HEK293 (cell line): ENCODE results near the gene GATA1.
A peak's percentile ranks its signal among the peaks of the same experiment; 100 is the strongest.

Experiments
- CTCF ChIA-PET: fragments of 350-600 bp; formaldehyde crosslinking; extraction: SDS; loops from one replicate; lab custom pipeline; 2021; ENCODE audit warnings: antibody characterized with exemption; lab: Yijun Ruan, JAX
- POLR2A ChIA-PET: fragments of 300-600 bp; formaldehyde crosslinking; extraction: SDS; loops from one replicate; lab custom pipeline; 2020; ENCODE audit warnings: antibody characterized with exemption, inconsistent platforms; lab: Yijun Ruan, JAX
- H3K27ac ChIP-seq: fragments of 200-500 bp; sonication (Bioruptor generic); 2 replicates; pipeline ENCODE4 v1.5.1; 2014; ENCODE audit warnings: low read depth, low read length, control low read depth, inconsistent platforms; ENCODE audit errors: extremely low read depth
- H3K36me3 ChIP-seq, 2 experiments: fragments of 200-500 bp in 1 of 2; sonication (Bioruptor generic) in 1 of 2; 1 replicate in 1 of 2; 2 replicates in 1 of 2; pipeline ENCODE4 v1.5.1; 2014 to 2017; ENCODE audit warnings: inconsistent platforms in 2 of 2, low read length in 2 of 2; ENCODE audit not compliant: control insufficient read depth in 2 of 2, insufficient read depth in 1 of 2
- H3K4me1 ChIP-seq: fragments of 200-500 bp; sonication (Bioruptor generic); 2 replicates; pipeline ENCODE4 v1.5.1; 2014; ENCODE audit warnings: mild to moderate bottlenecking, low read length, inconsistent platforms; ENCODE audit not compliant: control insufficient read depth, insufficient read depth
- H3K4me3 ChIP-seq: 2 replicates; pipeline ENCODE4 v1.5.1; 2011; ENCODE audit warnings: low read depth, mild to moderate bottlenecking, control low read depth, low read length, moderate library complexity
- H3K9me3 ChIP-seq: fragments of 200-500 bp; sonication (Bioruptor generic); 2 replicates; pipeline ENCODE4 v1.5.1; 2014; ENCODE audit warnings: low read depth, low read length, inconsistent platforms; ENCODE audit not compliant: control insufficient read depth, insufficient read depth
- CTCF ChIP-seq: fragments of 450-650 bp; formaldehyde crosslinking; IDR thresholded peaks from 2 replicates; pipeline ENCODE4 v1.5.1; 2016; ENCODE audit warnings: missing biosample characterization, missing genetic modification characterization
- GLI2 ChIP-seq: fragments of 450-650 bp; formaldehyde crosslinking; IDR thresholded peaks from 2 replicates; pipeline ENCODE4; 2017; ENCODE audit warnings: missing biosample characterization, missing genetic modification characterization, low read depth, borderline replicate concordance
- KLF10 ChIP-seq: fragments of 450-650 bp; IDR thresholded peaks from 2 replicates; pipeline ENCODE4 v1.5.1; 2018; ENCODE audit warnings: missing biosample characterization, mild to moderate bottlenecking, missing genetic modification characterization
- SCRT2 ChIP-seq: fragments of 450-650 bp; formaldehyde crosslinking; IDR thresholded peaks from 2 replicates; pipeline ENCODE4 v1.5.1; 2016; ENCODE audit warnings: missing biosample characterization, missing genetic modification characterization
- SETDB1 ChIP-seq: IDR thresholded peaks from one replicate; pipeline ENCODE4 v1.6.1; 2017; ENCODE audit warnings: mild to moderate bottlenecking, low read length, moderate library complexity, mixed read lengths; ENCODE audit not compliant: insufficient read length
- ZBTB10 ChIP-seq: fragments of 450-650 bp; formaldehyde crosslinking; IDR thresholded peaks from 2 replicates; pipeline ENCODE4 v1.5.1; 2016; ENCODE audit warnings: missing biosample characterization, missing genetic modification characterization
- ZBTB8A ChIP-seq: fragments of 450-650 bp; formaldehyde crosslinking; IDR thresholded peaks from 2 replicates; pipeline ENCODE4 v1.5.1; 2016; ENCODE audit warnings: missing biosample characterization, missing genetic modification characterization
- ZNF140 ChIP-seq: fragments of 450-650 bp; formaldehyde crosslinking; IDR thresholded peaks from 2 replicates; pipeline ENCODE4 v1.5.1; 2016; ENCODE audit warnings: missing biosample characterization, missing genetic modification characterization
- ZNF169 ChIP-seq: fragments of 450-650 bp; formaldehyde crosslinking; IDR thresholded peaks from 2 replicates; pipeline ENCODE4 v1.5.1; 2016; ENCODE audit warnings: missing biosample characterization, missing genetic modification characterization
- ZNF221 ChIP-seq: fragments of 450-650 bp; formaldehyde crosslinking; IDR thresholded peaks from 2 replicates; pipeline ENCODE4 v1.5.1; 2017; ENCODE audit warnings: missing biosample characterization, missing genetic modification characterization, borderline replicate concordance
- ZNF324 ChIP-seq: fragments of 450-650 bp; formaldehyde crosslinking; IDR thresholded peaks from 2 replicates; pipeline ENCODE4 v1.5.1; 2016; ENCODE audit warnings: missing biosample characterization, missing genetic modification characterization
- ZNF354C ChIP-seq: fragments of 450-650 bp; formaldehyde crosslinking; IDR thresholded peaks from 2 replicates; pipeline ENCODE4 v1.5.1; 2016; ENCODE audit warnings: missing biosample characterization, missing genetic modification characterization, low read depth, borderline replicate concordance
- ZNF366 ChIP-seq: fragments of 450-650 bp; formaldehyde crosslinking; conservative IDR thresholded peaks from 2 replicates; pipeline ENCODE4 v1.5.1; 2016; ENCODE audit warnings: missing biosample characterization, missing genetic modification characterization
- ZNF521 ChIP-seq: fragments of 450-650 bp; formaldehyde crosslinking; IDR thresholded peaks from 2 replicates; pipeline ENCODE4 v1.5.1; 2017; ENCODE audit warnings: missing biosample characterization, mild to moderate bottlenecking, missing genetic modification characterization
- ZNF555 ChIP-seq: fragments of 450-650 bp; formaldehyde crosslinking; conservative IDR thresholded peaks from 2 replicates; pipeline ENCODE4 v1.5.1; 2017; ENCODE audit warnings: missing biosample characterization, mild to moderate bottlenecking, missing genetic modification characterization, inconsistent platforms
- ZNF585B ChIP-seq: fragments of 450-650 bp; formaldehyde crosslinking; IDR thresholded peaks from 2 replicates; pipeline ENCODE4 v1.5.1; 2016; ENCODE audit warnings: missing biosample characterization, missing genetic modification characterization
- ZNF596 ChIP-seq: fragments of 450-650 bp; IDR thresholded peaks from 2 replicates; pipeline ENCODE4 v1.5.0; 2018; ENCODE audit warnings: missing biosample characterization, mild to moderate bottlenecking, missing genetic modification characterization, moderate library complexity
- ZNF660 ChIP-seq: fragments of 450-650 bp; IDR thresholded peaks from 2 replicates; pipeline ENCODE4 v1.5.1; 2018; ENCODE audit warnings: missing biosample characterization, mild to moderate bottlenecking, missing genetic modification characterization
- ZNF707 ChIP-seq: fragments of 450-650 bp; formaldehyde crosslinking; IDR thresholded peaks from 2 replicates; pipeline ENCODE4 v1.5.1; 2016; ENCODE audit warnings: missing biosample characterization, missing genetic modification characterization
- ZSCAN4 ChIP-seq: fragments of 450-650 bp; formaldehyde crosslinking; IDR thresholded peaks from 2 replicates; pipeline ENCODE4 v1.5.1; 2017; ENCODE audit warnings: missing biosample characterization, missing genetic modification characterization
- ZXDB ChIP-seq: fragments of 450-650 bp; formaldehyde crosslinking; IDR thresholded peaks from 2 replicates; pipeline ENCODE4 v1.5.1; 2016; ENCODE audit warnings: missing biosample characterization, missing genetic modification characterization
- TF ChIP-seq, protein P1 (sequence below): fragments of 450-650 bp; formaldehyde crosslinking; conservative IDR thresholded peaks from 2 replicates; pipeline ENCODE4 v1.5.1; 2016; ENCODE audit warnings: low read depth, missing biosample characterization, missing genetic modification characterization

The GATA1 gene

DNA sequence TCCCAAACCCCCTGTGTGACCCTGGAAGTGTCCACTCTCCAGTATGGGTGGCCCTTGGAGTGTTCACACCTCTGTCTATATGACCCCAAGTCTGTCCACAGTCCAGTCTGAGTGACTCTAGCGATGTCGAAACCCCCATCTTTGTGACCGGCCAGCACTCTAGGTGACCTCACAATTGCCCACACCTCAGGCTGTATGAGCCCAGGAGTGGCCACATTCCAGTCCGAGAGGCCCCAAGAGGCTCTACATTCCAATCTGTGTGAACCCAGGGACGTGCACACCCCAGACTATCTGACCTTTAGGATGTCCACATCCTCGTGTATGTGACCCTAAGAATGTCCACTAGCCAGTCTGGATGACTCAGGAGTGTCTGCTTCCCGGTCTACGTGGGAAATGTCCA is 32.2 kb upstream of the GATA1 start:
- CTCF ChIA-PET = no interaction called here
- TF ChIP-seq SETDB1 = no peak
- no peak for TF ChIP-seq ZNF521 (tag by site-specific recombination)
- no peak for TF ChIP-seq SCRT2 (tag by site-specific recombination)
- TF ChIP-seq ZNF140 (tag by site-specific recombination) = no peak
- no peak for TF ChIP-seq ZNF221 (tag by site-specific recombination)
- no peak for TF ChIP-seq ZBTB8A (tag by site-specific recombination)
- TF ChIP-seq ZNF596 = no peak
- no peak for TF ChIP-seq ZNF555 (tag by site-specific recombination)
- TF ChIP-seq, all 188 proteins: peak for 0
- Histone ChIP-seq H3K4me3 (no peak overlapping the region), H3K36me3 (no peaks in the 10 kb centered on the region), H3K27ac (no peak overlapping the region), H3K9me3 (no peaks in the 10 kb centered on the region), H3K4me1 (no peaks in the 10 kb centered on the region)
- POLR2A ChIA-PET = no interaction called here

DNA sequence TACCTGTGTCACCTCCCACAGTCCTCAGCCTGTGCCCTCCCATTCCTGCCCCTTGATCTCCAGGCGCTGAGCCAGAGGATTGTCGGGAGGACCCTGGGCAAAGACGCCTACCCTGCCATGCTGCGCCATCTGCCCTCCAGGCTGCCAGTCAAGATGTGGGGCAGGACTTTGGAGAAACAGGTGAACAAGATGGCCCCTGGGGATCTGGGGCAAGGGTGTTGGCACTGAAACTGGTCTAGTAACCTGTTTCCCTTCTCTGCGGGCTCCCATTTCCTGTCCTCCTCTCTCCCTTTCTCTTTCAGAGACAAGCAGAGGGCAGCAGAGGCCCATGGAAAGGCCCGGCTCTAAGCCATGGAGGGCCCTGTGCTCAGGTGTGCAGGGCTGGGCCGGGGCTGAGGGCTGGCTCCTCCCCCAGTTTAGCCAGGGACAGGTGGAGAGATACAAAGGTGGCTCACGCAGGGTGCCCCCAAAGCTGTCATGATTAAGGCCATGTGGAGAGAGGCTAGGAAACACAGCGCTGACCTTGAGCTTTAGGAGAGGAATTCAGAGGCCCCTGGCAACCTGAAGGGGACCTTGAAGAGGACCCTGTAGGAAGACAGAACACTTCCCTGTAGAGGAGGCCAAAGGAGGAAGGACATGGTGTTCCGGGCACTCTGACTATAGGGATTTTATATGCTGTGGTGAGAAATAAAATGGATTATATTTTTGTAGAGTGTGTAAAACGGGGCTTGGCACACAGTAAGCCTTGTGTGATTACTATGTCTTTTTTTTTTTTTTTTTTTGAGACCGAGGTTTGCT is 24.5 kb upstream of the GATA1 start, which contains the start of gene GLOD5:
Gene GLOD5 (plus strand): TSS at position 74 of the 798 bp plus-strand sequence. CDS start 44 bp downstream, at position 118.
- Histone ChIP-seq H3K9me3 (no peaks in the 10 kb centered on the region), H3K4me1 (no peaks in the 10 kb centered on the region), H3K4me3 (no peak within 1 kb of the TSS), H3K36me3 (no peaks in the 10 kb centered on the region), H3K27ac (no peak within 1 kb of the TSS)
- ChIA-PET CTCF (interaction anchor here (0.8 kb wide), 1 partner anchor 23 kb away, joined by 3 read pairs; no protein-coding TSS in a partner anchor), POLR2A (no interaction called here)
- TF ChIP-seq ZNF169 (no peak), CTCF (0 out of 2 replicates have a peak, but pooled peaks have one; percentile 17)

DNA sequence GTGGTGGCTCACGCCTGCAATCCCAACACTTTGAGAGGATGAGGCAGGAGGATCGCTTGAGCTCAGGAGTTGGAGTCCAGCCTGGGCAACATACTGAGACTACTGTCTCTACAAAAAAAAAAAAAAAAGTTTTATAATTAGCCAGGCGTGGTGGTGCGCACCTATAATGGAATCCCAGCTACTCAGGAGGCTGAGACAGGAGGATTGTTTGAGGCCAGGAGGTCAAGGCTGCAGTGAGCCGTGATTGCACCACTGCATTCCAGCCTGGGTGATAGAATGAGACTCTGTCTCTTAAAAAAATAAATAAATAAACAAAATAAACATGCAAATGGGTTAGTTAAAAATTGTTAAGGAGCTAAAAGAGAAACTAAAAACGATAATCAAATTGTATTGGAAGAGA is 17.2 kb upstream of the GATA1 start:
- H3K9me3 ChIP-seq = no peaks in the 10 kb centered on the region
- no peaks in the 10 kb centered on the region for H3K4me1 ChIP-seq
- ChIA-PET CTCF (interaction anchor here (0.6 kb wide), 1 partner anchor 18 kb away, joined by 6 read pairs; no protein-coding TSS in a partner anchor), POLR2A (no interaction called here)
- no peaks in the 10 kb centered on the region for H3K36me3 ChIP-seq
- H3K4me3 ChIP-seq = no peak overlapping the region
- H3K27ac ChIP-seq = no peak overlapping the region
- TF ChIP-seq ZNF707 (tag by site-specific recombination) = no peak
- TF ChIP-seq ZBTB10 (tag by site-specific recombination) = no peak
- TF ChIP-seq KLF10 (tag by site-specific recombination) = no peak
- TF ChIP-seq ZNF596 = no peak
- TF ChIP-seq ZXDB = no peak
- no peak for TF ChIP-seq GLI2 (tag by site-specific recombination)
- TF ChIP-seq, protein P1, sequence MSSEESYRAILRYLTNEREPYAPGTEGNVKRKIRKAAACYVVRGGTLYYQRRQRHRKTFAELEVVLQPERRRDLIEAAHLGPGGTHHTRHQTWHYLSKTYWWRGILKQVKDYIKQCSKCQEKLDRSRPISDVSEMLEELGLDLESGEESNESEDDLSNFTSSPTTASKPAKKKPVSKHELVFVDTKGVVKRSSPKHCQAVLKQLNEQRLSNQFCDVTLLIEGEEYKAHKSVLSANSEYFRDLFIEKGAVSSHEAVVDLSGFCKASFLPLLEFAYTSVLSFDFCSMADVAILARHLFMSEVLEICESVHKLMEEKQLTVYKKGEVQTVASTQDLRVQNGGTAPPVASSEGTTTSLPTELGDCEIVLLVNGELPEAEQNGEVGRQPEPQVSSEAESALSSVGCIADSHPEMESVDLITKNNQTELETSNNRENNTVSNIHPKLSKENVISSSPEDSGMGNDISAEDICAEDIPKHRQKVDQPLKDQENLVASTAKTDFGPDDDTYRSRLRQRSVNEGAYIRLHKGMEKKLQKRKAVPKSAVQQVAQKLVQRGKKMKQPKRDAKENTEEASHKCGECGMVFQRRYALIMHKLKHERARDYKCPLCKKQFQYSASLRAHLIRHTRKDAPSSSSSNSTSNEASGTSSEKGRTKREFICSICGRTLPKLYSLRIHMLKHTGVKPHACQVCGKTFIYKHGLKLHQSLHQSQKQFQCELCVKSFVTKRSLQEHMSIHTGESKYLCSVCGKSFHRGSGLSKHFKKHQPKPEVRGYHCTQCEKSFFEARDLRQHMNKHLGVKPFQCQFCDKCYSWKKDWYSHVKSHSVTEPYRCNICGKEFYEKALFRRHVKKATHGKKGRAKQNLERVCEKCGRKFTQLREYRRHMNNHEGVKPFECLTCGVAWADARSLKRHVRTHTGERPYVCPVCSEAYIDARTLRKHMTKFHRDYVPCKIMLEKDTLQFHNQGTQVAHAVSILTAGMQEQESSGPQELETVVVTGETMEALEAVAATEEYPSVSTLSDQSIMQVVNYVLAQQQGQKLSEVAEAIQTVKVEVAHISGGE (tag by site-specific recombination) = no peak
- no peak for TF ChIP-seq ZNF354C (tag by site-specific recombination)
- no peak for TF ChIP-seq ZSCAN4 (tag by site-specific recombination)
- no peak for TF ChIP-seq ZNF366 (tag by site-specific recombination)
- no peak for TF ChIP-seq ZNF585B
- no peak for TF ChIP-seq ZNF660 (tag by site-specific recombination)
- no peak for TF ChIP-seq ZNF324 (tag by site-specific recombination)
